Neutrophil (primary cell): ENCODE data around the gene GAK.

Source experiments
- H3K27ac ChIP-seq: fragments of 200-600 bp; sonication (generic); 2 replicates; pipeline ENCODE4 v1.5.1; 2016; ENCODE audit warnings: mild to moderate bottlenecking, moderate library complexity
- H3K27me3 ChIP-seq: fragments of 200-600 bp; sonication (generic); 2 replicates; pipeline ENCODE4 v1.6.0; 2016; ENCODE audit warnings: mild to moderate bottlenecking
- H3K36me3 ChIP-seq: fragments of 200-600 bp; sonication (generic); 2 replicates; pipeline ENCODE4 v1.5.1; 2017
- H3K4me1 ChIP-seq, 2 experiments: fragments of 200-600 bp in 1 of 2; sonication (generic) in 1 of 2; 1 replicate in 1 of 2; 2 replicates in 1 of 2; pipeline versions ENCODE4 v1.5.1 to v1.6.1; 2013 to 2016; ENCODE audit warnings: low read depth in 1 of 2, low read length in 1 of 2, mild to moderate bottlenecking in 1 of 2, moderate library complexity in 1 of 2; ENCODE audit not compliant: control insufficient read depth in 1 of 2, insufficient read depth in 1 of 2
- H3K4me3 ChIP-seq, 2 experiments: fragments of 200-600 bp in 1 of 2; sonication (generic) in 1 of 2; 1 replicate in 1 of 2; 2 replicates in 1 of 2; pipeline ENCODE4 v1.5.1; 2013 to 2016; ENCODE audit warnings: low read depth in 1 of 2, low read length in 1 of 2, mild to moderate bottlenecking in 1 of 2, moderate library complexity in 1 of 2
- H3K9me3 ChIP-seq: fragments of 200-600 bp; sonication (generic); 2 replicates; pipeline ENCODE4 v1.5.1; 2016
- TF ChIP-seq, protein P1 (sequence below): fragments of 200-600 bp; sonication (generic); IDR thresholded peaks from 2 replicates; pipeline ENCODE4 v1.5.1; 2016; ENCODE audit warnings: antibody characterized with exemption

GAK gene

GRCh38 chr4:855880-856224 is 76.3 kb downstream of the GAK start:
- no peaks in the 10 kb centered on the region for H3K4me1 ChIP-seq
- peaks cover 95% of the 10 kb centered on the region for H3K36me3 ChIP-seq
- no peak overlapping the region for H3K27ac ChIP-seq
- H3K27me3 ChIP-seq = no peaks in the 10 kb centered on the region
- H3K9me3 ChIP-seq = no peaks in the 10 kb centered on the region
- TF ChIP-seq, protein P1, sequence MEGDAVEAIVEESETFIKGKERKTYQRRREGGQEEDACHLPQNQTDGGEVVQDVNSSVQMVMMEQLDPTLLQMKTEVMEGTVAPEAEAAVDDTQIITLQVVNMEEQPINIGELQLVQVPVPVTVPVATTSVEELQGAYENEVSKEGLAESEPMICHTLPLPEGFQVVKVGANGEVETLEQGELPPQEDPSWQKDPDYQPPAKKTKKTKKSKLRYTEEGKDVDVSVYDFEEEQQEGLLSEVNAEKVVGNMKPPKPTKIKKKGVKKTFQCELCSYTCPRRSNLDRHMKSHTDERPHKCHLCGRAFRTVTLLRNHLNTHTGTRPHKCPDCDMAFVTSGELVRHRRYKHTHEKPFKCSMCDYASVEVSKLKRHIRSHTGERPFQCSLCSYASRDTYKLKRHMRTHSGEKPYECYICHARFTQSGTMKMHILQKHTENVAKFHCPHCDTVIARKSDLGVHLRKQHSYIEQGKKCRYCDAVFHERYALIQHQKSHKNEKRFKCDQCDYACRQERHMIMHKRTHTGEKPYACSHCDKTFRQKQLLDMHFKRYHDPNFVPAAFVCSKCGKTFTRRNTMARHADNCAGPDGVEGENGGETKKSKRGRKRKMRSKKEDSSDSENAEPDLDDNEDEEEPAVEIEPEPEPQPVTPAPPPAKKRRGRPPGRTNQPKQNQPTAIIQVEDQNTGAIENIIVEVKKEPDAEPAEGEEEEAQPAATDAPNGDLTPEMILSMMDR = no peak
- no peak overlapping the region for H3K4me3 ChIP-seq

- Histone ChIP-seq H3K27me3 (no peaks in the 10 kb centered on the region), H3K36me3 (peaks cover 95% of the 10 kb centered on the region), H3K4me3 (no peak overlapping the region), H3K27ac (no peak overlapping the region), H3K4me1 (no peaks in the 10 kb centered on the region), H3K9me3 (no peaks in the 10 kb centered on the region)
- TF ChIP-seq, protein P1 = no peak
These were observed 77.8 kb downstream of the GAK start for GRCh38 chr4:854356-854755.

DNA sequence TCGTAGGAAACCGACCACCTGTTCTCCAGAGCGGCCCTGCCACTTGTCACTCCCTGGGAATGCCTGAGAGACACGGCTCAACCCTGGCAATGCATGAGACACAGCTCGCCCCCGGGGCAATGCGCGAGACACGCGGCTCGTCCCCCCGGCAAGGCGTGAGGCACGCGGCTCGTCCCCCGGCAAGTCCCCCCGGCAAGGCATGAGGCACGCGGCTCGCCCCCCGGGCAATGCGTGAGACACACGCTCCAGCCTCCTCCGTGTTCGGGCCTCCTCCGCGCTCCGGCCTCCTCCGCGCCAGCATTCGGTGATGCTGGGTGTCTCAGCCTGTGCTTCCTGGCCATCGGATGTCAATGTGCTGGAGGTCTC is 78.7 kb downstream of the GAK start:
- H3K4me3 ChIP-seq = no peak overlapping the region
- no peaks in the 10 kb centered on the region for H3K4me1 ChIP-seq
- no peaks in the 10 kb centered on the region for H3K27me3 ChIP-seq
- H3K9me3 ChIP-seq = no peaks in the 10 kb centered on the region
- H3K27ac ChIP-seq = no peak overlapping the region
- TF ChIP-seq, protein P1 = no peak
- peaks cover 95% of the 10 kb centered on the region for H3K36me3 ChIP-seq

GRCh38 chr4:851701-852430 is 80.2 kb downstream of the GAK start:
- TF ChIP-seq, protein P1 = no peak
- Histone ChIP-seq H3K9me3 (no peaks in the 10 kb centered on the region), H3K4me3 (no peak overlapping the region), H3K36me3 (peaks cover 91% of the 10 kb centered on the region), H3K27ac (no peak overlapping the region), H3K27me3 (no peaks in the 10 kb centered on the region), H3K4me1 (no peaks in the 10 kb centered on the region)

GRCh38 chr4:850323-850945 is 81.7 kb downstream of the GAK start:
- TF ChIP-seq, protein P1 = no peak
- Histone ChIP-seq H3K27ac (no peak overlapping the region), H3K9me3 (peaks cover 4% of the 10 kb centered on the region), H3K36me3 (peaks cover 76% of the 10 kb centered on the region), H3K4me1 (no peaks in the 10 kb centered on the region), H3K27me3 (no peaks in the 10 kb centered on the region), H3K4me3 (no peak overlapping the region)
